Measurements from ENCODE around the gene FBXO7.
A peak's percentile ranks its signal among the peaks of the same experiment; 100 is the strongest.

GRCh38 chr22:32444068-32444467, 30.5 kb upstream of the FBXO7 start:
- TF ChIP-seq CTCF (IDR thresholded peaks at IDR 0.05) (peak in 4 of 5 experiments; percentile 25 to 50 (median 30)), EP300 (IDR thresholded peaks at IDR 0.05; ENCODE audit: low read depth) (no peak), POLR2AphosphoS5 (IDR thresholded peaks at IDR 0.05) (no peak)
